Heart right ventricle (tissue), 16 donors: ENCODE measurements around the gene PLIN1. TPM values are rescaled to one million over a fixed set of nuclear protein-coding genes. Genes with fewer than 3 reads are reported as not detected.

Experiments used
- ATAC-seq, 8 donors: fragments of 200-7000 bp; cut with Tn5 transposase; one replicate each; pipeline ENCODE4 v1.9.1; 2020; ENCODE audit warnings: mild to moderate bottlenecking in 8 of 8, moderate library complexity in 8 of 8, moderate number of reproducible peaks in 1 of 8
- DNase-seq, 2 donors: peaks; one replicate each; pipeline ENCODE4 v3.0.0-alpha.2; 2020
- H3K27ac ChIP-seq, 10 donors: fragments of 200-600 bp; sonication (generic) in 2 of 10; one replicate each; pipeline versions ENCODE4 v1.5.0 to v1.8.0; 2020 to 2022; ENCODE audit warnings: mild to moderate bottlenecking in 3 of 10
- H3K27me3 ChIP-seq, 7 donors: fragments of 200-600 bp; one replicate each; pipeline ENCODE4 v1.8.0; 2021 to 2022; ENCODE audit warnings: mild to moderate bottlenecking in 2 of 7
- H3K36me3 ChIP-seq, 9 donors: fragments of 200-600 bp; sonication (generic) in 1 of 9; one replicate each; pipeline versions ENCODE4 v1.5.0 to v1.8.0; 2020 to 2022; ENCODE audit warnings: mild to moderate bottlenecking in 2 of 9
- H3K4me1 ChIP-seq, 9 donors: fragments of 200-600 bp; sonication (generic) in 1 of 9; one replicate each; pipeline versions ENCODE4 v1.5.0 to v1.8.0; 2020 to 2022; ENCODE audit warnings: mild to moderate bottlenecking in 4 of 9
- H3K4me3 ChIP-seq, 10 donors: fragments of 200-600 bp; sonication (generic) in 2 of 10; one replicate each; pipeline versions ENCODE4 v1.5.0 to v1.8.0; 2020 to 2022; ENCODE audit warnings: mild to moderate bottlenecking in 7 of 10, moderate library complexity in 2 of 10
- H3K9me3 ChIP-seq, 11 donors: fragments of 200-600 bp in 10 of 11; sonication (generic) in 2 of 11; one replicate each; pipeline versions ENCODE4 v1.5.0 to v1.8.0; 2013 to 2022; ENCODE audit warnings: mild to moderate bottlenecking in 2 of 11, control low read depth in 1 of 11, moderate library complexity in 1 of 11
- CTCF ChIP-seq, 9 donors: fragments of 200-600 bp; sonication (generic) in 2 of 9; IDR thresholded peaks; one replicate each; pipeline versions ENCODE4 v1.5.0 to v1.8.0; 2021 to 2022; ENCODE audit warnings: antibody characterized with exemption in 9 of 9, mild to moderate bottlenecking in 5 of 9, moderate library complexity in 1 of 9
- WGBS, 2 donors: extraction: QIAGEN DNeasy Blood & Tissue Kit; methylation state at CpG; one replicate each; pipeline ENCODE4 v1.1.7; 2013; ENCODE audit warnings: inconsistent platforms in 1 of 2; 5-methylcytosine and 5-hydroxymethylcytosine counted together
- intact Hi-C, 10 donors: fragments of 100-400 bp; cut with DNase I; formaldehyde crosslinking; loops; one replicate each; pipeline versions ENCODE4 v1.11.1 to v1.14.2; 2022
- polyA plus RNA-seq, 2 donors: library from polyadenylated mRNA; stranded (reverse); fragments of 200-250 nt; gene quantifications; one replicate each; pipeline ENCODE4 v1.2.3, GENCODE V29; 2013
- total RNA-seq, 10 donors: library from RNA; stranded (reverse); fragmentation: NEBNext Ultra II Directional in 3 of 10; extraction: Animal tissue kit (Norgen Biotek cat#: 25700) in 3 of 10; gene quantifications; one replicate each; pipeline versions ENCODE4 v1.2.1 to v1.2.4, GENCODE V29; 2021 to 2023
- donor health status: Arrhythmogenic right ventricular cardiomyopathy.
- donor health status: ischemic (EF 13 %, LVEDD 7.1; RV severe dilation, severe dysfunction).
- donor health status: healthy with polysubstance abuse.
- donor health status: DM: no; HTN: yes; CAD: no.
- donor health status: DM: no; HTN: no; CAD: no.
- donor health status: ischemic (EF 25% LVEDD 6.9; RV normal size, moderate dysfunction).
- donor health status: ischemic (EF 25% LVEDD 5.7; RV mildly dilated, moderate dysfunction).
- donor health status: healthy.
- donor health status: DM: yes; HTN: yes; CAD: no.
- donor health status: Ischemic cardiomyopathy.
- donor health status: ischemic (EF 35%, LVEDD 5.7; RV mildly dilated, moderate dysfunction).
- donor health status: nonischemic (EF 11% LVEDD 7.7; RV severe dilation, severe dysfunction).
- donor health status: DM: yes; HTN: yes; CAD: no.
- donor health status: PGD.
- donor health status: ischemic (EF 29% LVEDD 5.4; RV normal size, mild dysfunction).
- donor health status: nonischemic (EF 23%, LVEDD 6.1; RV moderate dilation, normal function).

Gene PLIN1
- total and polyA plus RNA-seq, 12 donors = 0.30 to 45.3 (median 10.0) TPM

- H3K27ac ChIP-seq = no peak overlapping the region
- intact Hi-C loops = no loop called here
- H3K4me3 ChIP-seq = no peak overlapping the region
- ATAC-seq (peak in 1 of 8 donors; percentile 18), DNase-seq (no peak)
- TF ChIP-seq CTCF (IDR thresholded peaks at IDR 0.05) = no peak
- no peaks in the 10 kb centered on the region for H3K36me3 ChIP-seq
- WGBS, 2 donors = 85 to 89% methylated on average over 12 of the region's 12 CpGs
- H3K4me1 ChIP-seq = no peaks in the 10 kb centered on the region
- H3K27me3 ChIP-seq = no peaks in the 10 kb centered on the region
- H3K9me3 ChIP-seq = no peaks in the 10 kb centered on the region
Observed at GRCh38 chr15:89672221-89673164, 6.7 kb downstream of the PLIN1 start.

- no peak for TF ChIP-seq CTCF (IDR thresholded peaks at IDR 0.05)
- intact Hi-C loops = no loop called here
- no peaks in the 10 kb centered on the region for H3K9me3 ChIP-seq
- no peaks in the 10 kb centered on the region for H3K36me3 ChIP-seq
- no peaks in the 10 kb centered on the region for H3K4me1 ChIP-seq
- DNase-seq (no peak), ATAC-seq (no peak)
- H3K27me3 ChIP-seq = no peaks in the 10 kb centered on the region
- H3K27ac ChIP-seq = no peak overlapping the region
- 60 to 66% methylated on average over 4 of the region's 4 CpGs for WGBS, 2 donors
- H3K4me3 ChIP-seq = no peak overlapping the region
Observed at GRCh38 chr15:89671687-89672086, 7.5 kb downstream of the PLIN1 start.

- TF ChIP-seq CTCF (IDR thresholded peaks at IDR 0.05) = no peak
- intact Hi-C loops = no loop called here
- 80 to 86% methylated on average over 12 of the region's 12 CpGs for WGBS, 2 donors
- Histone ChIP-seq H3K36me3 (no peaks in the 10 kb centered on the region), H3K4me1 (peaks cover 0 to 3% (median under 1%) of the 10 kb centered on the region in 9 donors), H3K27ac (no peak overlapping the region), H3K27me3 (no peaks in the 10 kb centered on the region), H3K4me3 (no peak overlapping the region), H3K9me3 (no peaks in the 10 kb centered on the region)
- no peak for DNase-seq
- ATAC-seq = no peak
Observed at GRCh38 chr15:89670971-89671560, 8.1 kb downstream of the PLIN1 start.

GRCh38 chr15:89669941-89670340, 9.2 kb downstream of the PLIN1 start:
- TF ChIP-seq CTCF (IDR thresholded peaks at IDR 0.05) = no peak
- DNase-seq (no peak), ATAC-seq (no peak)
- 90 to 91% methylated on average over 15 of the region's 15 CpGs for WGBS, 2 donors
- no peak overlapping the region for H3K4me3 ChIP-seq
- peaks cover under 1 to 11% (median 8%) of the 10 kb centered on the region in 9 donors for H3K4me1 ChIP-seq
- H3K9me3 ChIP-seq = no peaks in the 10 kb centered on the region
- no peaks in the 10 kb centered on the region for H3K36me3 ChIP-seq
- H3K27me3 ChIP-seq = peaks cover 0 to 5% (median 0%) of the 10 kb centered on the region in 7 donors
- H3K27ac ChIP-seq = no peak overlapping the region
- intact Hi-C loops = no loop called here
